ENCODE measurements around the gene SRD5A3. TPM values are rescaled to one million over a fixed set of nuclear protein-coding genes. Genes with fewer than 3 reads are reported as not detected.
A peak's percentile ranks its signal among the peaks of the same experiment; 100 is the strongest.

Gene SRD5A3
- polyA plus RNA-seq, 1 donor, result 11.6 TPM

DNA sequence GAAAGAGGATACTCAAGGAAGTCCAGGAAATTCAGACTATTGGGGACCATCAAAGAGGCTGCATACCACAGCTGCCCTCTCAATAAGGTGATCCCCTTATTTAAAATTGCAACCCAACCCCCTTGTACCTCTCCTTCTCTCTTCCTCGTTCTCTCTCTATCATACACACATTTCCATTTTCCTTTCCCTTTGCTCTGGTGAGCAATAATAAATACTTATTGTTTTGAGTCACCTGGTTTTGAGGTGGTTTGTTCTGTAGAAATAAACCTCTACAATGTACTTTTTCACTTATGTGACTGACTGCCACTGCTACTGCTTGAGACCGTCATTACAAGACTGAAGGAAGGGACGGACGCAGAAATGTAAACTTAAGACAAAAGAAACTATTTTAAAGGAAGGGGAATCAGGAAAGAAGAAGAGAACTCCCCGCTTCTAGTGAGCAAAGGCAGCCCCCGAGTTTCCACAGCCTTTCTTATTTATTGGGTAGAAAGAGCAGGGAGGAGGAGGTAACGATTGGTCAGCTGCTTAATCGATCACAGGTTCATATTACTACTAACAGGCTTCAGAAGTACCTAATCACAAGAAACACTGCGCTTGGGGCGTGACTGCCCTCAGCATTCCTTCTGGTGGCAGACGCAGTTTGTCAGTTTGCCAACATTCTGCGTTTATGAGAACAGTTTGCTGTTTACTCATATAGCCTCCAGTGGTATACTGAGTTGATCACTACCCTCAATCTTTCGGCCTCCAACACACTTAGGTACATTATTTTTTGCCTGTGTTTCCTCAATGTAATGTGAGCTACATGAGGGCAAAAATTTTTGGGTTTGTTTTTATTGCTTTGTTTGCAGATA, 32.8 kb downstream of the SRD5A3 start:
- DNase-seq, result no peak

DNA sequence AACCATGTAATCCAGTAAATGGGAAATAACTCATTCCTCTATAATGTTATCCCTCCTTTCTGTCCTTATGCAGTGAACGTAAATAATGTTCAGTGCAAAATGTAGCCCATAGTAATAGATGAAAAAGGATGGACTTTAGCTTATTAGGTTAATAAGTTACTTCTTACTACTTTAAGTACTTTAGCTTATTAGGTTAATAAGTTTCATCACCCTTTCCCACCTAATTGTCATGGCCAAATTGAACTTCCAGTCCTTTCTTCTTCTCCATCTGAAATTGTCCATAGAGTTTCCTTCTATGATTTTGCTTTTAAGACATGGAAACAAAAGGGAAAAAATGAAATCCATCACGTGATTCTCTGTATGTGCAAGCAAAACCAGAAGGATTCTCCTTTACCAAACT, 34.5 kb downstream of the SRD5A3 start:
- DNase-seq, result no peak

DNA sequence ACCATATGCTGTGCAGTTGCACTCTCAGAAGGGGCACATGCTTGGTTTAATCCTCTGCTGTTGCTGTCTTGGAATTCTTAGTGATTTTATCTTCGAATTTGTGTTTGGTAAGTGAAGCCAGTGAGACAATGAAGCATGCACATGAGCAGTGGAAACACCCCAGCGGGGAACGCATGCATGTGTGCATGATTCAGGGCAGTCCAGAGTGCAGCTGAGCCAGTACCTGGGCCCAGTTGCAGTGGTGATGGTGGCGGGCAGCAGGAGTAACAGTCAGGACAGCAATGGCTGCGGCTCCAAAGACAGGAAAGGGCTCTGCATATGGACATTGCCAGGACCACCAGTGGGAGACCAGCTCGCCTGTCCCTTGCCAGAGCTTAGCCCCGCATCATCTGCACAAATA, 35.5 kb downstream of the SRD5A3 start:
- no peak for DNase-seq

DNA sequence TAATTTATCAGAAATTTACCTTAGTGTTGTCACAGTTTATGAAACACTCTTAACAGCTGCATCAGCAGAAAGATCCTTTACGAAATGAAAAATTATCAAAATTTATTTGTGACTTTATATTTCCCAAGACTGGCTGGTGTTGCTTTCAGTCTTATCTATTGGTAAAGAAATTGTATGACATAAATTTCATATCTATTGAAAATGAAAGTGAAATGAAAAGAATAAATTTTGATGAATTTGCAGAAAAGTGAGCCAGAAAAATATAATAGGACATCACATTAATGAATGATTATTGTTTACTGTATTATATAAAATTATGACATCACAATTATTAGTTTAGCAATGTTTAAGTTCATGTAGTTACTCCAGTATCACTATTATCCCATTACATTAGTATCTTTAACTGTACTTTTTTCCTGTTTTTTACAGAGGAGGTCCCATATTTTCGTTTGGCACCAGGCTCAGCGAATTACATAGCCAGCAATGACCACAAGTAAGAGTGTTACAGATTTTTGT, 36.5 kb downstream of the SRD5A3 start:
- no peak for DNase-seq

DNA sequence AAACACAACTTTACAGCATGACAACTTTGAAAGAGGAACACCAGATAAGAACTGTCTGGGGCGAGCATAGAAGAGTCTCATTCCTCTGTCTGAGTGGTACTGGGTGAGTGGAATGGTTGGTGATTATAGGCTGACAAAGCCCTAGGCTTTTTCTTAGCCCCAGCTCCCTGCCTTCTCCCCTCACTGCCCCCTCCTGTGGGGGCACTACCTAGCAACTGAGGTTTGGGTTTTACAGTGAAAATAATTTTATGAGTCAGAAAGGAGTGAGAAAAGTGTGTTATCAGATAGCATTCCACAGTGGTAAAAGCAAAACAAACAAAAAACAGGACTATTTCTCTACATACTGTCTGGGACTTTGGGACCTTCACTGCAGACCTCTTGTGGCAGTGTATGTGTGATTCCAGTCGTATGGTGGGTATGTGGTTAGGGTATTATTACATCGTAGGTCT, 39.2 kb downstream of the SRD5A3 start:
- no peak for DNase-seq

DNA sequence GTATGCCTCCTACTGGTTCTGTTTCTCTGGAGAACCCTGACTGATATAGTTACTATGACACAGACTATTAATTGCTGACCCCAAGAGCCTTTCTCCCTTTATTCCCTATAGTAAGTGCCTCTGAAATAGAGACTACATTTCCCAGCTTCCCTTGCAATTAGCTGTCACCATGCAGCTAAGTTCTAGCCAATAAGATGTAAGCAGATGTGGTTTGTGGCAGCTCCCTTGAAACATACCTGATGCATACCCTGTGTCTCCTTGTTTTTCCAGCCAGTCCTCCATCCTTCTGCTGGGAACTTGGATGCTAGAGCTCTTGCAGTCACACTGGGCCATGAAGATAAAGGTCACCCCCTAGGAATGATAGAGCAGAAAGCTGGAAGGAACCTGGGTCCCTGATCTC, 40.0 kb downstream of the SRD5A3 start:
- DNase-seq, result no peak

DNA sequence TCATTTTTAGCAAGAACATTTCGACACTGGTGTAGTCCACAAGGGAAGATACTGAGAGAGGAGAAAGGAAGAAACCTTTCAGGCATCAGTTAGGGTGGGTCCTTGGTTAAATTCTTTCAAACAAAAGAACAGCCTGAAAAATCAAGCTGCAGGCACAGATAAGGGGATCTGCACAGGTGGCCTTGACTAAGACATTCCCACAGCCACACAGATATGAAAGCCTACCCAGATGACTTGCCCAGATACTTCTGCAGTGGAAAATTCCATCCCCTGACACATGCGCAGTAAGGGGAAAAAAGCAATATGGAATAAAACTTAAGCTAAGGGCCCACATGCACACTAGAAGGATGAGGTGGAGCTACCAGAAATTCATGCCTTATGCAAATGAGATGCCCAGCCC, 40.8 kb downstream of the SRD5A3 start:
- peak; percentile 36 for DNase-seq

DNA sequence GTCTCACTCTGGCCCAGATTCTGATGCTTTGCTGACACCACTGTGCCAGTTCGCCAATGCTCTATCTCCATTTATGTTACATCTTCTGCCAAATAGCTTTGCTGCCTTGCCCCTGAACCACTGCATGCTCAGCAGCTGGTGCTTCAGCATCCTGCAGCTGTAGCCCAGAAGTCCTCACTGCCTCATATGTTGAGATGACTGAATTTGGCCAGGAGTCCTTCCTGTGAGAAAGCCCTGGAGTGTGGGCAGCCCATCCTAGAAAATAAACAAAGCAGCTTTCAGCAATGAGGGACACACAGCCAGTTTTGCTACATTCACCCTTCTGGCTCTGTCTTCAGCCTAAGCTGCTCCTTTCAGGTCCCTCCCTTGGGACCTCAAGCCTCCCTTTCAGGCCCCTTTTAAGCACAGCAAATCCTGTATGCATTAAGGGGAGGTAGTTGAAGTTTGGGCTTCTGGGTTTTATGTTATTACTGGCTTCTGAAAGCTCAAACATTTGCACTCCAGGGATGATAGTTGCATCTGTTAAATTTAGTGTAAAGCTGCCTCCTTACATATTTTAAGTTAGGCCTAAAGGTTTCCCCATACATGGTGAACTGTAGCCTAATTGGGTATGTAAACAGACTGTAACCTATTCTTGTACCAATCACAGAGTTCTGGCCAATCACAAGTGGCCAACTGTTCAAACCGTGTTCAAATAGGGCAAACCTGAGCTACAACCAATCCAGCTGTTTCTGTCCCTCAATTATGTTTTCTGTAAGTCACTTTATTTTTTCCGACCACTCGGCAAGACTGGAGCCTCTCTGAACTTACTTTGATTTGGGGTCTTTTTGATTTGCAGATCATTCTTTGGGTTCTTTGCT, 47.6 kb downstream of the SRD5A3 start:
- no peak for DNase-seq

DNA sequence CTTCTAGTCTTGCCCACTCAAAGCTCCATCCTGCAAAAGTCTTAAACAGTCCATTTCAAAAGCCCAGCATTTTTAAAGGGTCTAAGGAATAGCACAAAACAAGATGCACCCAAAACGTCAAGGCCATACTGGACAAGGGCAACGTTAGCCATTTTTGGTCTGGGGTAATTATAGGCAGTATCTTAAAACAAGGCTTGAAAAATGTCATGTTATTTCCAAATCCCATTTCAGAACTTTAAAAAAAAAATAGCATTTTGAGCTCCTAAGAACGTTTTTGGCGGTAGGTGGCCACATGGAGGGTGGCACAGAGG, 49.1 kb downstream of the SRD5A3 start:
- DNase-seq, result no peak

DNA sequence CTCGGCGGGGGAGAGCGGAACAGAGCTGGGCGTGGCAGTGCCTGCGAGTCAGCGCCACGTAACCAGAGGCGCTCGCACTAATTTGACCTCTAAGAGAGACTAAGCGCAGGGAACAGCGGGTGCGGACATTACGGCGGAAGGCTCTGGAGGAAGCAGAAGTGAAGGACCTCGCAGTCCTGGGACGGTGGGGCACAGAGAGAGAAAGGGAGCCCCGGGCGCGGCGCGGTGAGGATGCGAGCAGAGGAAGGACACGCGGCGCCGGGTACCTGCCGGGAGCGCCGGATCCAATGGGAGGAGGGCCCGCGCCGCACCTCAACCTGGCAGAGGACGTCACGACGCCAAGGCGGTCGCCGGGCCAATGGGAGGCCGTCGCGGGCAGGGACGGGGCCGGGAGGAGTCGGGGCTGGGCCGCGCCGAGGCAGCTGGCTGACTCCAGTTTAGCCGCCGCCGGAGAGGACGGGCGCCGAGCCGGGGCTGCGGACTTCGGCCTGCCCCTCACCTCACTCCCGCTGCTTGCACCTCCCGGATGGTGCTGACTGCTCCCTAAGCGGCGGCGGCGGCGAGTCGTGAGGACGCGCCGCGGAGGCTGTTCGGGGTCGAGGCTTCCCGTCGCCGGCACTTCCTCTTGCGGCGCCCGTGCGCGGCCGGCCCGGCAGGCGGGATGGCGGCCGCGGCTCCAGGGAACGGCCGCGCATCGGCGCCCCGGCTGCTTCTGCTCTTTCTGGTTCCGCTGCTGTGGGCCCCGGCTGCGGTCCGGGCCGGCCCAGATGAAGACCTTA, 49.7 kb downstream of the SRD5A3 start, which contains the start of gene TMEM165:
TMEM165 (plus strand) TSS at position 429 of the 779 bp plus-strand sequence; CDS start at position 662, 233 bp downstream.
- peak; percentile 91 for DNase-seq

DNA sequence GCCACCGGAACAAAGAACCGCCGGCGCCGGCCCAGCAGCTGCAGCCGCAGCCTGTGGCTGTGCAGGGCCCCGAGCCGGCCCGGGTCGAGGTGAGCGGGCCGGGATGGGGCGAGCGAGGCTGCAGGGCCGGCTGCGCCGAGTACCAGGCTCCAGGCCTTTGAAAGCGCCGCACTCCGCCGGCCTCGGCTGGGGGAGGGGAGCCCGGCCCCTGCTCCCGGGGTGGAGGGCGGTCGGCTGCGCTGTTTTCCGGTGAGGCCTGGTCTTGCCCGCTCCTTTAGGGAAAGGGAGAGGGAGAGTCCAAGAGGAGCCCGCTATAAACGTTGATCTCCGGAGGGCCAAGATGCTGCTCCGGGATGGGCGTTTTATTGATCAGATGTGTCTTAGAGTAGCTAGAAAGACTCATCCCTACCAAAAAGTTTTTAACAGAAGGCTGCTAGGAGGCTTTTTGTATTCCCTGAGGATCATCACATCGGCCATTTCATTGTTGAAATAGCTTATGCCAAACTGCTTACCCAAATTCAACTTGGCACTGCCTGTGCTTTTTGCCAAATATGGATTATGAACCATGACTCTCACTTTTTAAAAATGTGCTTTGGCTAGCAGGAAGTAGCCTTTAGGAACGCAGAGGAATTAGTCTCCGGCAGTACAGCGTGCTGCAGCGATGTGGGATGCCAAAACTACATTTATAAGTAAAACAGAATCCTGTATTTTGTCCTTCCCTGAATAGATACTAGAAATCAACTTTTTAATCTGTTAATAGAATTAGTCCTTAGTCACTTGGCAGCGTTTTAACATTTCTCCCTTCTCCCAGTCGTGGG, 50.5 kb downstream of the SRD5A3 start:
- DNase-seq, result peak; percentile 68

DNA sequence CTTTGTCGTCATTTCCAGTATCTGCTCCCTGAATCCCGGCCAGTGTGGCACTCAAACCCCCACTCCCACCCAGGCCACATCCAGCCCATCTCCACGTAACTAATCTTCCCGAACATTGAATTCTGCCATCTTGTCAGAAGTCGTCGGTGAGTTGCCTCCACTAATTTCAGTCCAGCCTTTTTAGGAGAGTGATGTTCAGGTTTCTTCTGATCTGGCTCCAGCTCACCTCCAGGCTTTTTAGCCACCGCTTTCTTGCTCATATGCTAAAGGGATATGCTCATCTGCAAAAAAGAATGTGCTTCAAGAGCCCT, 51.0 kb downstream of the SRD5A3 start:
- DNase-seq, result peak; percentile 29

DNA sequence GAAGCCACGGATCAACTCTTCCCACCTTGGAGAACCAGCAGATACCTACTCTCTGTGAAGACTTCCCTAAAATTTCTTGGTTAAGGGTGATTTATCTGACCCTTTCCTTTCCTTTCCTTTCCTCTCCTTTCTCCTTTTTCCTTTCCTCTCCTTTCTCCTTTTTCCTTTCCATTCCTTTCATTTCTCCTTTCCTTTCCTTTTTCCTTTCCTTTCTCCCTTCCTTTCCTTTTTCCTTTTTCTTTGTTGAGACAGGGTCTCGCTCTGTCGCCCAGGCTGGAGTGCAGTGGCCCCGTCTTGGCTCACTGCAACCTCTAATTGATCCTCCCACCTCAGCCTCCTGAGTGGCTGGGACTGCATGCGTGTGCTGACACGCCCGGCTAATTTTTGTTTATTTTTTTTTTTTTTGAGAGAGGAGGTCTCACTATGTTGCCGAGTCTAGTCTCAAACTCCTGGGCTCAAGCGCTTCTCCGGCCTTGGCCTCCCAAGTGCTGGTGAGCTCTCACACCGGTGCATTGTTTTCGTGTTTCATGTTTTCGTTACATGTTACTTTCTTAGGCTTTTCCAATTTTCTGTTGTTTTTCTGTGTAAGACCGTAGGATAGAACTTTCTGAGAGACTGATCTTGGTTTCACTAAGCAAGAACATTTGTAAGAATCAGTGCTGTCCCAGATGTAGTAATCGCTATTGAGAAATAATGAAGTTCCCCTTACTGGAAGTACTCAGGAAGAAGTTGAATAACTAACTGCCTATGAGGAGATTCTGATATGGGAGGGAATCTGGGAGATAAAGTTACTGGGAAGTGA, 51.7 kb downstream of the SRD5A3 start:
- DNase-seq, result no peak

DNA sequence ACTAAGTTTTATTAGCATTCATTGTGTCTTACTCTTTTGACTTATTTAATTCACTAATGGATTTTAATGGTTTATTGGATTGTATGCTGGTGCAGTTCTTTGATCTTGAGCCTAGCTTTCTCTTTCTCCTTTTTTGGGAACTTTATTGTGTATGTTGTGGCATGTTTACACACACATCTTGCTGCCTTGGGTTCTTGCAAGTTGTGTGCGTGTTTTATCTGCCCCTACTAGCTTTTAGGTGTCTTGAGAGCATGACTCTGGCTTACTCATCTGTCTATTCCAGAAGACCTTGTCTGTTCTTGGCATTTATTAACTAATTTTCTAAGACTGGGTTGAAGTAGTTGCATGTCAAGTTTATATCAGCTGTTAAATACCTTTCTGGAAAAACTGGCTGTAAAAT, 52.4 kb downstream of the SRD5A3 start:
- DNase-seq, result no peak

DNA sequence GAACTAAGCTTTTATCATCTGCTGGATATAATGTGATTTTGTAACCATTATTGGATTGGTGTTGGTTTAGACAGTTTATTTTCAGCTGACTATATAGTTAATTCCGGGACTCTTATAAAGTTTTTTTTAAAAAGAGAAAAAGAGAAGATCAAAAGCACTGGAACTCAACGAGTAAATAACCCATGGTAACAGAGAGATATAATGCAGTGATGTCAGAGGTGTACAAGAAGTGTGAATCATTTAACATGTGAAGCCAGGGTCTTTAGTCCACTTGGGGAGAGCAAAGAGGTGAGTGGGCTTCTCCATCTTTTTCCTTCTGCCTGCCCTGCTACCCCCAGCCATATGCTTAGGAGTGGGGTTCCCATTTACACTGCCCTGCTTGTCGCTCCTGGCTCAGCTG, 52.9 kb downstream of the SRD5A3 start:
- DNase-seq, result no peak

DNA sequence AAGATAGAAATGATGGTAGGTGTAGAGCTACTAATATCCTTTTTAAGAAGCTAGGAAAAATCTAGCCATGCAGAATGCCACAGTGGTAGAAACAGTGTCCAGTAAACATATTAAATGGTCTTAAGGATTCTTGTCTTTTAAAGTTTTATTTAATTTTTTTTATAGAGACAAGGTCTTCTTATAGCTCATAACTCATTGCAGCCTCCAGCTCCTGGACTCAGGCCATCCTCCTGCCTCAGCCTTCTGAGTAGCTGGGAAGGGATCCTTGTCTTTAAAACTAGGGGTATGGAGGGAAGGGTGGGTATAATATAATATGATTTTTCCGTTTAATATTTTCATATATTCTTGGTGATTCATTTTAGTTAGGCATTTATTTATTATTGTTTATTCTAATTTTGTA, 53.5 kb downstream of the SRD5A3 start:
- DNase-seq, result no peak

DNA sequence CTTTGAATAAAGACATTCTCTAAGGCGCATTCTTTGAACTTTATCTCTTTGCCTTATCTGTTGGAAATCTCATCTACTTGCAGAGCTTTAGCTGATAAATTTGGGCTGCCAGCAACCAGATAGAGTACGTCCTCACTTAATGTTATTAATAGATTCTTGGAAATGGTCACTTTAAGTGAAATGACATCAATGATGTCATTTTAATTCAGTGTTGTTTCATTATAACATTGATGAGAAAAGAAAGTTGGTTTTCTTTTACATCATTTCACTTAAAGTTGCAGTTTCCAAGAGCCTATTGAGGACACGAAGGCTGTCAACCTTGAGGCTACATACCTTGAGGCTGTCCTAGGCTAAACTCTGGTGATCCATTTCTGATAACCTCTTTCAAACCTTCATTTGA, 59.0 kb downstream of the SRD5A3 start:
- DNase-seq, result no peak

DNA sequence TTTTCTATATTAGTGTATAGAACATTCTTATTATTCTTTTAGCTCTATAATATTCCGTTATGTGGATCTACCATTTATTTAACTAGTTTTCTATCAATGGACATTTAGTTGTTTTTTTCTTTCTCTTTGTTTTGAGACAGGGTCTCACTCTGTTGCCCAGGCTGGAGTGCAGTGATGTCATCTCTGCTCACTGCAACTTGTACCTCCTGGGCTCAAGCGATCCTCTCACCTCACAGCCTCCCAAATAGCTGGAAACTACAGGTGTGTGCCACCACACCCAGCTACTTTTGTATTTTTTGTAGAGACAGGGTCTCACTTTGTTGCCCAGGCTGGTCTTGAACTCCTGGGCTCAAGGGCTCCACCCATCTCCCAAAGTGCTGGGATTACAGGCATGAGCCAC, 60.5 kb downstream of the SRD5A3 start:
- DNase-seq, result no peak

DNA sequence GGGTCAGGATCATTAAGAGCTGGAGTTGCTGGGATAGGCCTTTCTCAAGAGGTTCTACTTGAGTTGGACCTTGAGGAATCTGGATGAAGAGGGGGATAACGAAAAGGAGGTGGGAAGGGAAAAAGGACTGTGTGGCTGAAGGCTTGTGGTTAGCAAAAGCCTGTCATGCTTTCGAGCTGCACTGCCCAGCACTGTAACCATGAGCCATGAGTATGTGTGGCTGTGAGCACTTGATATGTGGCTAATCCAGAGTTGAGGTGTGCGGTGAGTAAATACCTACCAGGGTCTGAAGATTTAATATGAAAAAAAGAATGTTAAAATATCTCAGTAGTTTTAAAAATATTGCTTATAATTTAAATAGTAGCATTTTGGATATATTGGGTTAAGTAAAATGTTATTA, 61.1 kb downstream of the SRD5A3 start:
- DNase-seq, result no peak

DNA sequence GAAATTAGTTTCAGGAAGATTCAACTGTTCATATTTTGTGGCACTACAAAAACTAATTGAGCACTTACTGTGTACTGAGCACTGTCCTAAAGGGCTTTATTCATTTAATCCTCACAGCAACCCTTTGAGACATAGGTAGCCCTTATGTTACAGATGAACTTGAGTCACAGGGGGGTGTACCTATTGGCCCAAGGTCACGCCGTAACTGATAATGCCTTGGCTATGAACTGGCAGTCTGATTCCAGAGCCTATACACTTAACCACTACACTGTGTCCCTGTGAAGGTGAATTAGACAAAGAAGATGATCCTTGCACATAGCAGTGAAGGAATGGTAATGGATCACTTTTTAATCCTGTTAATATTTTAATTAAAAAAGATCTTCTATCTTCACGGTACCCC, 61.7 kb downstream of the SRD5A3 start:
- DNase-seq, result no peak

All from hindlimb muscle (tissue), 1 donor.